ENCODE data around the gene WNT7A.
"Not testable (repeated sequence)": the region's sequence is repeated elsewhere in the genome, so short reads cannot be mapped to it uniquely, and the experiment has no call there.

WNT7A gene

DNA sequence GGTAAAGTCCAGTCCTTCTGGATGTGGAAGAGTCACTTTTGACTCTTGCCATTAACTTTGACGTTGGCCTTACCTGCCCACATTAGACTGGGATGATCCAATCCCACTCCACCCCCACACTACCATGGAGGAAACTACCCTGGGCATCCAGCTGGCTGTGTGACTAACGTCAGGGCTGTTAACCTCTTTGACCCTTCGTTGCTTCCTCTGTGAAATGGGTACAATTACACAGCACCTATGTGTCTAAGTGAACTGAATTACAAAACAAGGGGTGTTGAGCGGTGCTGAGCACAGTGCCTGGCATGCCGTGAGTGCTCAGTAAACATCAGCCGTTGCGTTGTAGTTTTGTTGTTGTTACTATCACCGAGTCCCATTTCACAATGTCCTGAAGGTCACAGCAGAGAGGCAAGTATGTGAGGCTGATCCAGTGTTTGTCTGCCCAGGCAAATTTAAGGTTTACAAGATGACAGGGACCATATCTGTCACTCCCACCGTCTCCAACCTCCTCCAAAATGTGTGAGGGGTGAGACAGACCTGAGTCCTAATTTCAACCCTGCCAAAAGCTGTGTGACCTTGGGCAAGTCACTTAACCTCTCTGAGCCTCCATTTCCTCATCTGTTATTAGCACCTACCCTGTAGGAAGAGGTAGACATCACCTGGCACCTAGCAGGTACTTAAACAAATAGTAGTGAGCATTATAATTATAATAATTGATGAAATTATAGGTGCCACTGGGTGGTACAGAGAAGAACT lies 20.9 kb downstream of the WNT7A start:
- H3K4me1 ChIP-seq (ENCODE audit: control insufficient read depth in 5 of 5, insufficient read depth in 5 of 5, low read length in 5 of 5): no peaks in the 10 kb centered on the region
- H3K27ac ChIP-seq (ENCODE audit: low read depth, low read length): no peak overlapping the region
- H3K36me3 ChIP-seq (ENCODE audit: control insufficient read depth in 5 of 5, insufficient read depth in 5 of 5, low read length in 5 of 5): no peaks in the 10 kb centered on the region
- H3K9me3 ChIP-seq (ENCODE audit: control insufficient read depth in 5 of 5, low read length in 5 of 5): no peaks in the 10 kb centered on the region
- no peak overlapping the region for H3K9ac ChIP-seq (ENCODE audit: low read length in 5 of 5)
- no peak overlapping the region for H3K4me3 ChIP-seq (ENCODE audit: low read depth in 1 of 5, low read length in 5 of 5)
- H3K27me3 ChIP-seq (ENCODE audit: control insufficient read depth in 5 of 5, insufficient read depth in 4 of 5, low read length in 5 of 5): peaks cover 19 to 53% (median 42%) of the 10 kb centered on the region in 5 donors

DNA sequence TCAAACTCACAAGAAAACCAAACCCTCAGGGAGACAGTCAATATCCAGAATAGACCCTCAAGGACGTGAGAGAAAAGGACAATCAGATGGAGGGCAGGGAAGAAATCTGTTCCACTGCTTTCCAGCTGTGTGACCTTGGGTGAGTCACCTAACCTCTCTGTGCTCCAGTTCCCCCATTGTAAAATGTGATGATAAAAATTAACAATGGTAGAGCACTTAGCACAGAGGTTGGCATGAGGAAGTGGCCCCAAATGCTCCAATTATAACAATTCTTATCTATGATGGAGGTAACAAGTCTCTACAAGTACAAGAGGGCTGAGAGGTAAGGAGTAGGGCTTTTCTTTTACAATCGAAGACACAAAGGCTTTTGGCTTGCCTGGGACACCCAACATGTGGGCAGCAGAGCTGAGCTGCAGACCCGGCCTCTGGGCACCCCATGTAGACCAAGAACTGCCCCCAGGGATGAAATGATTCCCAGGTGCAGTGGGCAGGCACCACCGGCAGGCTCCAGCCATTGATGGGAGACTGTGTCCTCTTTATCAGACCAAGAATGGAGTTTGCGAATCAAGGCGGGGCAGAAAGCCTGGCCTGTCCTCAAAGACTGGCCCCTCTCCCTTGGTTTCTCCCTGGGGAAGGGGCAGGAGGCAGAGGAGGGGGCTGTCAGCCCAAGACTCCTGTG lies 22.0 kb downstream of the WNT7A start:
- Histone ChIP-seq H3K27me3 (ENCODE audit: control insufficient read depth in 5 of 5, insufficient read depth in 4 of 5, low read length in 5 of 5) (peaks cover 18 to 55% (median 45%) of the 10 kb centered on the region in 5 donors), H3K36me3 (ENCODE audit: control insufficient read depth in 5 of 5, insufficient read depth in 5 of 5, low read length in 5 of 5) (no peaks in the 10 kb centered on the region)

DNA sequence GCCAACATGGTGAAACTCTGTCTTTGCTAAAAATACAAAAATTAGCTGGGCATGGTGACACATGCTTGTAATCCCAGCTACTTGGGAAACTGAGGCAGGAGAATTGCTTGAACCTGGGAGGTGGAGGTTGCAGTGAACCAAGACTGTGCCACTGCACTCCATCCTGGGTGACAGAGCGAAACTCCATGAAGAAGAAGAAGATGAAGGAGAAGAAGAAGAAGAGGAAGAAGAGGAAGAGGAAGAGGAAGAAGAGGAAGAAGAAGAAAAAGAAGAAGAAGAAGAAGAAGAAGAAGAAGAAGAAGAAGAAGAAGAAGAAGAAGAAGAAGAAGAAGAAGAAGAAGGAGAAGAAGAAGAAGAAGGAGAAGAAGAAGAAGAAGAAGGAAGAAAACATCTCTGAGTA lies 23.2 kb downstream of the WNT7A start:
- not testable (repeated sequence) for H3K9ac ChIP-seq (ENCODE audit: low read length in 5 of 5)

More for the DNA sequence above, 22.0 kb downstream of the WNT7A start:
- Histone ChIP-seq H3K4me1 (ENCODE audit: control insufficient read depth in 5 of 5, insufficient read depth in 5 of 5, low read length in 5 of 5) (no peaks in the 10 kb centered on the region), H3K4me3 (ENCODE audit: low read depth in 1 of 5, low read length in 5 of 5) (no peak overlapping the region), H3K9me3 (ENCODE audit: control insufficient read depth in 5 of 5, low read length in 5 of 5) (no peaks in the 10 kb centered on the region), H3K27ac (ENCODE audit: low read depth, low read length) (no peak overlapping the region), H3K9ac (ENCODE audit: low read length in 5 of 5) (no peak overlapping the region)

DNA sequence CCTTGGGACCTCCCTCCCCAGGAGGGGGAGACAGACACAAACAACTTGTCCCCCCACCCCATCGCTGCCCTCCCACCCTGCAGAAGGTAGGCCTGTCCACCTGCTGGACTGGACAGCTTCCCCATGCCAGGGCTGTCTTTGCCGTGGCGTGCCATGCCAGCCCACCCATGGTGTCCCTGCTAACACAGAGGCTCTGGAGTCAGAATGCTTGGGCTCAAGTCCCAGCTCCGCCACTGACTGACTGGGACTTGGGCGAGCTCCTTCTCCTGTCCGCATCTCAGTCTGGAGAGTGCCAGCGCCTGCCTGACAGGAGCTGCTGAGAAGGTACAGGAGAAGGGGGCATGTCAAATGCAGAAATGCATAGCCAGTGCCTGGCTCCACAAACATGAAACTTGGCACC lies 23.9 kb downstream of the WNT7A start:
- no peaks in the 10 kb centered on the region for H3K4me1 ChIP-seq (ENCODE audit: control insufficient read depth in 5 of 5, insufficient read depth in 5 of 5, low read length in 5 of 5)
- no peak overlapping the region for H3K27ac ChIP-seq (ENCODE audit: low read depth, low read length)
- H3K27me3 ChIP-seq (ENCODE audit: control insufficient read depth in 5 of 5, insufficient read depth in 4 of 5, low read length in 5 of 5): peaks cover 15 to 55% (median 37%) of the 10 kb centered on the region in 5 donors
- H3K4me3 ChIP-seq (ENCODE audit: low read depth in 1 of 5, low read length in 5 of 5): no peak overlapping the region
- H3K9me3 ChIP-seq (ENCODE audit: control insufficient read depth in 5 of 5, low read length in 5 of 5): no peaks in the 10 kb centered on the region
- no peak overlapping the region for H3K9ac ChIP-seq (ENCODE audit: low read length in 5 of 5)
- no peaks in the 10 kb centered on the region for H3K36me3 ChIP-seq (ENCODE audit: control insufficient read depth in 5 of 5, insufficient read depth in 5 of 5, low read length in 5 of 5)

More for the DNA sequence above, 23.2 kb downstream of the WNT7A start:
- H3K4me1 ChIP-seq (ENCODE audit: control insufficient read depth in 5 of 5, insufficient read depth in 5 of 5, low read length in 5 of 5); H3K4me3 ChIP-seq (ENCODE audit: low read depth in 1 of 5, low read length in 5 of 5); H3K36me3 ChIP-seq (ENCODE audit: control insufficient read depth in 5 of 5, insufficient read depth in 5 of 5, low read length in 5 of 5); H3K27ac ChIP-seq (ENCODE audit: low read depth, low read length); H3K9me3 ChIP-seq (ENCODE audit: control insufficient read depth in 5 of 5, low read length in 5 of 5): not testable (repeated sequence)
- H3K27me3 ChIP-seq (ENCODE audit: control insufficient read depth in 5 of 5, insufficient read depth in 4 of 5, low read length in 5 of 5): peaks cover 15 to 59% (median 36%) of the 10 kb centered on the region in 5 donors

DNA sequence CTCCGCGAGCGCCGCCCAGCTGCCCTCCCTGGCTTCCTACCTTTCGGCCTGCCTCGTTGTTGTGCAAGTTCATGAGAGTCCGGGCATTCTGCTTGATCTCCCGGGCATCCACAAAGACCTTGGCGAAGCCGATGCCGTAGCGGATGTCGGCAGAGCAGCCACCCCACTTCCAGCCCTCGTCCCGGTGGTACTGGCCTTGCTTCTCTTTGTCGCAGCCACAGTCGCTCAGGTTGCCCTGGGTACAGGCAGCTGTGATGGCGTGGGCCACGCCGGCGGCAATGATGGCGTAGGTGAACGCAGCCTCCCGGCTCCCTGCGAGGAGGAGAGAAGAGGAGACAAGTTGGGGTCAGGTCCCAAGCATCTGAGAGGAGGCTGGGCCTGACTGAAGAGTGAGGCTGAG lies 25.4 kb downstream of the WNT7A start:
- Histone ChIP-seq H3K4me3 (ENCODE audit: low read depth in 1 of 5, low read length in 5 of 5) (no peak overlapping the region), H3K9ac (ENCODE audit: low read length in 5 of 5) (no peak overlapping the region), H3K27ac (ENCODE audit: low read depth, low read length) (no peak overlapping the region), H3K9me3 (ENCODE audit: control insufficient read depth in 5 of 5, low read length in 5 of 5) (no peaks in the 10 kb centered on the region), H3K4me1 (ENCODE audit: control insufficient read depth in 5 of 5, insufficient read depth in 5 of 5, low read length in 5 of 5) (no peaks in the 10 kb centered on the region), H3K36me3 (ENCODE audit: control insufficient read depth in 5 of 5, insufficient read depth in 5 of 5, low read length in 5 of 5) (no peaks in the 10 kb centered on the region), H3K27me3 (ENCODE audit: control insufficient read depth in 5 of 5, insufficient read depth in 4 of 5, low read length in 5 of 5) (peaks cover 20 to 52% (median 35%) of the 10 kb centered on the region in 5 donors)

DNA sequence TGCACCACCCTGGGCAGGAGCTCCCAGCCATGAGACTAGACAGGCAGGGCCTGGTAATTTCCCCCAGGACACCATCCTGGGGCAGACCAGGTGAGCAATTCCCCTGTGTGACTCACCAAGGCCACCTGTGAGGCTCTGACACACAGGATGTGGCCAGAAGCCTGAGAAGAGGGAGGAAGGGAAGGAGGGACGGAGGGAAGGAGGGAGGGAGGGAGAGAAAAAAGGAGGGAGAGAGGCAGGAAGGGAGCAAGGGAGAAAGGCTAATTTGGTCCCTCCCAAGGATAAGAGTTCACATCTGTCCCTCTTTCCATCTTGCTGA lies 25.9 kb downstream of the WNT7A start:
- Histone ChIP-seq H3K27ac (ENCODE audit: low read depth, low read length) (no peak overlapping the region), H3K4me1 (ENCODE audit: control insufficient read depth in 5 of 5, insufficient read depth in 5 of 5, low read length in 5 of 5) (no peaks in the 10 kb centered on the region), H3K27me3 (ENCODE audit: control insufficient read depth in 5 of 5, insufficient read depth in 4 of 5, low read length in 5 of 5) (peaks cover 19 to 51% (median 33%) of the 10 kb centered on the region in 5 donors), H3K4me3 (ENCODE audit: low read depth in 1 of 5, low read length in 5 of 5) (no peak overlapping the region), H3K9ac (ENCODE audit: low read length in 5 of 5) (no peak overlapping the region), H3K9me3 (ENCODE audit: control insufficient read depth in 5 of 5, low read length in 5 of 5) (no peaks in the 10 kb centered on the region), H3K36me3 (ENCODE audit: control insufficient read depth in 5 of 5, insufficient read depth in 5 of 5, low read length in 5 of 5) (no peaks in the 10 kb centered on the region)

DNA sequence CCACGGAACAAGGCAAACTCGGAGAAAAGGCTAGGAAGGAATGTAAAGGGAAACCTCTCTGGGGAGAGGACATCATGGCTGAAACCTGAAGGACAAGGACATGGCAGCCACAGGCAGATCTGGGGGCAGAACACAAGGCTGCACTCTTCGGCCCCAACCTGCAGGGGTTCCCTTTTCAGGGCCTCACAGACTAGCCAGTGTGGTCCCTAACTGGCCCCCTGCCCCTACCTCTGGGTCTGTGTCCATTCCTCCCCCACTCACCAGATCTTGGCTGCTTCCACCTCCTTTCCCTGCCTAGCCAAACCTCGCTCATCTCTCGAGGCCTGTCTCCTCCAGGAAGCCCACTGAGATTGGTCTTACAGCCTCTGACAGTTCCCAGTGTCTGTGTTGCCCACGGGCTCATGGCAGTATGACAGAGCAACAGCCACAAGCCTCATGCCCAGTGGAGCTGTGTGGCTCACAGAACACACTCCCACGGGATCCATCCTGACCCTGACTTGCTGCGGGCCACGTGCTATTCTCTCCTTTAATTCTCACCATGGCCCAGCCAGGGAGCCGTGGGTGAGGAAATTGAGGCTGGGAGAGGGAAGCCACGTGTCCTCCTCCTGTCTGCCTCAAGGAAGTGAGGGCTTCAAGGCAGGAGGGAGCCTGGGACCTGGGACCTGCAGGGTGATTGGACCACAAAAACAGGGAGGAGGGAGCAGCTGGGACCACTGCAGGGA lies 26.5 kb downstream of the WNT7A start:
- Histone ChIP-seq H3K9ac (ENCODE audit: low read length in 5 of 5) (no peak overlapping the region), H3K27me3 (ENCODE audit: control insufficient read depth in 5 of 5, insufficient read depth in 4 of 5, low read length in 5 of 5) (peaks cover 14 to 46% (median 28%) of the 10 kb centered on the region in 5 donors), H3K27ac (ENCODE audit: low read depth, low read length) (no peak overlapping the region), H3K36me3 (ENCODE audit: control insufficient read depth in 5 of 5, insufficient read depth in 5 of 5, low read length in 5 of 5) (no peaks in the 10 kb centered on the region), H3K4me1 (ENCODE audit: control insufficient read depth in 5 of 5, insufficient read depth in 5 of 5, low read length in 5 of 5) (no peaks in the 10 kb centered on the region), H3K9me3 (ENCODE audit: control insufficient read depth in 5 of 5, low read length in 5 of 5) (no peaks in the 10 kb centered on the region), H3K4me3 (ENCODE audit: low read depth in 1 of 5, low read length in 5 of 5) (no peak overlapping the region)

DNA sequence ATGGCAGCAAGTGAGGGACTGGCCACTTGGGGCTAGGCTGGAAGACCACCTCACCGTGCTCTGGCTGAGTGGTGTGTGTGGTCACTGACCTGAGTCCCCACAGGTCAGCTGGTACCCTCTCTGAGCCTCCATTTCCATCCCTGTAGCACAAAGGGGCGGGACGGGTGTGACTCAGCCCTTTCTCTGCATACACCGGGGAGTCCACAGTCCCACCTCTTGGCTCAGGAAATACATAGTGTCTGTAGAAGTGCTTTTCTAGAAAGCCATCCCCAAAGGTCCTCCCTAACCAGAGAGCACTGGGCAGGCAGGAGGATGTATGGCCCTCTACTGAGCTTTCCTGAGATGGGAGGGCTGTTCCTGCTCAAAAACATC lies 27.2 kb downstream of the WNT7A start:
- H3K4me3 ChIP-seq (ENCODE audit: low read depth in 1 of 5, low read length in 5 of 5): no peak overlapping the region
- H3K9ac ChIP-seq (ENCODE audit: low read length in 5 of 5): no peak overlapping the region
- H3K36me3 ChIP-seq (ENCODE audit: control insufficient read depth in 5 of 5, insufficient read depth in 5 of 5, low read length in 5 of 5): no peaks in the 10 kb centered on the region
- H3K9me3 ChIP-seq (ENCODE audit: control insufficient read depth in 5 of 5, low read length in 5 of 5): no peaks in the 10 kb centered on the region
- no peak overlapping the region for H3K27ac ChIP-seq (ENCODE audit: low read depth, low read length)
- H3K27me3 ChIP-seq (ENCODE audit: control insufficient read depth in 5 of 5, insufficient read depth in 4 of 5, low read length in 5 of 5): peaks cover 11 to 40% (median 25%) of the 10 kb centered on the region in 5 donors
- no peaks in the 10 kb centered on the region for H3K4me1 ChIP-seq (ENCODE audit: control insufficient read depth in 5 of 5, insufficient read depth in 5 of 5, low read length in 5 of 5)

DNA sequence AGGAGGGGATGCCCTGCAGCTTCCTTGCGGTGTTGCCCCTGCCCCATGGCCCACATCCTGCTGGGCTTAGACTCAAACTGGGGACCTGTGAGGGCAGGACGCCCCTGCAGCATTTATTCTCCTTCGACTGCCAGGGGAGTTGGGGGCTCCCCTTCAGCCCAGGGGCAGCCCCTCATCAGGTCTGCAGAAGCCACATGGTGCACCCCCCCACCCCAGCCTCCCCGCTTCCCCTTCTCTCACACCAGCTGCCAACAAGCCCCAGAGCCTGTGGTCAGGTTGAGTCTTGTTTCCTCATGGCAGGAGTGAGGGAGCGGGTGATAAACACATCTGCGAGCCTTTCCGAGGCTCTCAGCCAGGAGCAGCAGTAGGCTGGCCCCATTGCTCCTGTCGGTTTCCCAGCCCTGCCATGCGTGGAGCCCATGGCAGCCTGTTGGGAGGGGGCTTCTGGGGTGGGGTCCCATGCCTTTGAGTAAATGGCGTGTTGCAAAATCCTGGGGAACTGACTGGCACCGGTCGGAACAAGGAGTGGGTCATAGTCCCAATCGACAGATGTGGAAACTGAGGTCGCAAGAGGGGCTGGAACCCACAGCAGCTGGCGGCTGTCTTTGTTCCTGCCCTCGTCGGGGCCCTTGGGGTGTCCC lies 27.8 kb downstream of the WNT7A start:
- Histone ChIP-seq H3K9me3 (ENCODE audit: control insufficient read depth in 5 of 5, low read length in 5 of 5) (no peaks in the 10 kb centered on the region), H3K4me3 (ENCODE audit: low read depth in 1 of 5, low read length in 5 of 5) (no peak overlapping the region), H3K27ac (ENCODE audit: low read depth, low read length) (no peak overlapping the region), H3K9ac (ENCODE audit: low read length in 5 of 5) (no peak overlapping the region), H3K36me3 (ENCODE audit: control insufficient read depth in 5 of 5, insufficient read depth in 5 of 5, low read length in 5 of 5) (no peaks in the 10 kb centered on the region), H3K27me3 (ENCODE audit: control insufficient read depth in 5 of 5, insufficient read depth in 4 of 5, low read length in 5 of 5) (peaks cover 8 to 38% (median 22%) of the 10 kb centered on the region in 5 donors), H3K4me1 (ENCODE audit: control insufficient read depth in 5 of 5, insufficient read depth in 5 of 5, low read length in 5 of 5) (no peaks in the 10 kb centered on the region)
